Measurements from ENCODE around the gene TMEM217. TPM values are rescaled to one million over a fixed set of nuclear protein-coding genes. Genes with fewer than 3 reads are reported as not detected.

TMEM217 gene
- total RNA-seq, 1 donor from 2014 or later, result not detected

GRCh38 chr6:37168811-37169495 lies 89.0 kb downstream of the TMEM217 start:
- TF ChIP-seq, protein P1, sequence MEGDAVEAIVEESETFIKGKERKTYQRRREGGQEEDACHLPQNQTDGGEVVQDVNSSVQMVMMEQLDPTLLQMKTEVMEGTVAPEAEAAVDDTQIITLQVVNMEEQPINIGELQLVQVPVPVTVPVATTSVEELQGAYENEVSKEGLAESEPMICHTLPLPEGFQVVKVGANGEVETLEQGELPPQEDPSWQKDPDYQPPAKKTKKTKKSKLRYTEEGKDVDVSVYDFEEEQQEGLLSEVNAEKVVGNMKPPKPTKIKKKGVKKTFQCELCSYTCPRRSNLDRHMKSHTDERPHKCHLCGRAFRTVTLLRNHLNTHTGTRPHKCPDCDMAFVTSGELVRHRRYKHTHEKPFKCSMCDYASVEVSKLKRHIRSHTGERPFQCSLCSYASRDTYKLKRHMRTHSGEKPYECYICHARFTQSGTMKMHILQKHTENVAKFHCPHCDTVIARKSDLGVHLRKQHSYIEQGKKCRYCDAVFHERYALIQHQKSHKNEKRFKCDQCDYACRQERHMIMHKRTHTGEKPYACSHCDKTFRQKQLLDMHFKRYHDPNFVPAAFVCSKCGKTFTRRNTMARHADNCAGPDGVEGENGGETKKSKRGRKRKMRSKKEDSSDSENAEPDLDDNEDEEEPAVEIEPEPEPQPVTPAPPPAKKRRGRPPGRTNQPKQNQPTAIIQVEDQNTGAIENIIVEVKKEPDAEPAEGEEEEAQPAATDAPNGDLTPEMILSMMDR (IDR thresholded peaks at IDR 0.05), result no peak
- TF ChIP-seq POLR2AphosphoS5 (IDR thresholded peaks at IDR 0.05; ENCODE audit: insufficient read depth in 1 of 2, low read depth in 1 of 2), result no peak
- Histone ChIP-seq H3K4me3 (peak overlapping the region; percentile 59 to 63), H3K4me1 (peaks cover 22% of the 10 kb centered on the region), H3K27me3 (no peaks in the 10 kb centered on the region), H3K36me3 (peaks cover 0 to 15% of the 10 kb centered on the region in 2 donors), H3K27ac (peak overlapping the region; percentile 93), H3K9me3 (no peaks in the 10 kb centered on the region)
- intact Hi-C loops (cut with DNase I), result loop anchor here (1.0 kb wide), 1 partner anchor 25 kb away; no protein-coding TSS in a partner anchor
- no peak for DNase-seq (ENCODE audit: extremely low spot score in 2 of 2)

GRCh38 chr6:37168163-37168758 lies 89.7 kb downstream of the TMEM217 start:
- no peaks in the 10 kb centered on the region for H3K9me3 ChIP-seq
- TF ChIP-seq POLR2A (IDR thresholded peaks at IDR 0.05) (no peak), POLR2AphosphoS5 (IDR thresholded peaks at IDR 0.05; ENCODE audit: insufficient read depth in 1 of 2, low read depth in 1 of 2) (no peak)
- TF ChIP-seq, protein P1 (IDR thresholded peaks at IDR 0.05), result no peak
- no peaks in the 10 kb centered on the region for H3K27me3 ChIP-seq
- intact Hi-C loops (cut with DNase I), result no loop called here
- H3K27ac ChIP-seq, result peak overlapping the region; percentile 93
- DNase-seq (ENCODE audit: extremely low spot score in 2 of 2), result no peak
- peaks cover 0 to 8% of the 10 kb centered on the region in 2 donors for H3K36me3 ChIP-seq
- peaks cover 15% of the 10 kb centered on the region for H3K4me1 ChIP-seq
- peak overlapping the region; percentile 59 to 63 for H3K4me3 ChIP-seq

- TF ChIP-seq POLR2A (IDR thresholded peaks at IDR 0.05), result no peak
- Histone ChIP-seq H3K9me3 (no peaks in the 10 kb centered on the region), H3K4me3 (no peak overlapping the region), H3K27ac (no peak overlapping the region), H3K36me3 (no peaks in the 10 kb centered on the region), H3K27me3 (no peaks in the 10 kb centered on the region), H3K4me1 (peaks cover 4% of the 10 kb centered on the region)
- DNase-seq (ENCODE audit: extremely low spot score in 2 of 2), result no peak
- intact Hi-C loops (cut with DNase I), result no loop called here
Measured at GRCh38 chr6:37162740-37163139, 95.2 kb downstream of the TMEM217 start.

Small RNAs within 50 kb of the gene (small RNA-seq; reads per million reads assigned to genes)
- not detected for gene AL096712.1

Other genes starting within 250 kb of the TMEM217 start
- 74.2 TPM for gene PIM1, start 88.0 kb downstream of the TMEM217 start, total RNA-seq
- 12.5 TPM for gene TBC1D22B, start 372 bp downstream of the TMEM217 start, total RNA-seq
- 15.0 TPM for gene RNF8, start 95.8 kb upstream of the TMEM217 start, total RNA-seq
- 24.3 TPM for gene CMTR1, start 175.1 kb upstream of the TMEM217 start, total RNA-seq
- 34.6 TPM for gene CCDC167, start 241.7 kb upstream of the TMEM217 start, total RNA-seq